CD14-positive monocyte (primary cell): ENCODE data around the gene GRIA1. TPM values are rescaled to one million over a fixed set of nuclear protein-coding genes. Genes with fewer than 3 reads are reported as not detected.

ENCODE experiments used
- DNase-seq, 3 donors: peaks; one replicate each; pipeline ENCODE4 v3.0.0-alpha.2; 2011 to 2022
- H2AFZ ChIP-seq: 2 replicates; pipeline ENCODE4 v1.6.0; 2012; ENCODE audit warnings: mild to moderate bottlenecking, low read depth, low read length, inconsistent platforms; ENCODE audit not compliant: insufficient read depth, poor library complexity, severe bottlenecking
- H3K27ac ChIP-seq, 2 donors: 1 replicate in 1 of 2; 2 replicates in 1 of 2; pipeline ENCODE4 v1.5.1; 2012 to 2013; ENCODE audit warnings: low read length in 2 of 2, control low read depth in 1 of 2, inconsistent platforms in 1 of 2, low read depth in 1 of 2, mild to moderate bottlenecking in 1 of 2
- H3K27me3 ChIP-seq, 2 donors: one replicate each; pipeline versions ENCODE4 v1.6.0 to v1.6.1; 2011 to 2013; ENCODE audit warnings: low read length in 2 of 2; ENCODE audit not compliant: control insufficient read depth in 2 of 2, insufficient read depth in 2 of 2
- H3K36me3 ChIP-seq, 2 donors: replicated peaks in 1 of 2; 1 replicate in 1 of 2; 2 replicates in 1 of 2; pipeline versions ENCODE4 v1.5.1 to v1.6.1; 2012 to 2013; ENCODE audit warnings: low read length in 2 of 2, control low read depth in 1 of 2, inconsistent platforms in 1 of 2, mild to moderate bottlenecking in 1 of 2; ENCODE audit not compliant: insufficient read depth in 2 of 2, control insufficient read depth in 1 of 2
- H3K4me1 ChIP-seq, 2 donors: 1 replicate in 1 of 2; 2 replicates in 1 of 2; pipeline versions ENCODE4 v1.5.1 to v1.6.1; 2012 to 2013; ENCODE audit warnings: low read length in 2 of 2, control low read depth in 1 of 2, inconsistent platforms in 1 of 2, mild to moderate bottlenecking in 1 of 2, moderate library complexity in 1 of 2; ENCODE audit not compliant: insufficient read depth in 2 of 2, control insufficient read depth in 1 of 2
- H3K4me2 ChIP-seq: replicated peaks from 2 replicates; pipeline ENCODE3; 2012; ENCODE audit warnings: low read length, moderate library complexity, mild to moderate bottlenecking; ENCODE audit not compliant: poor library complexity, severe bottlenecking; ENCODE audit errors: extremely low read depth
- H3K4me3 ChIP-seq, 3 experiments: fragments of 200-600 bp in 1 of 3; sonication (generic) in 1 of 3; replicated peaks in 1 of 3; 1 replicate in 2 of 3; 2 replicates in 1 of 3; pipeline ENCODE4 v1.5.1; 2011 to 2013; ENCODE audit warnings: low read length in 3 of 3, mild to moderate bottlenecking in 3 of 3, control low read depth in 2 of 3, low read depth in 2 of 3, inconsistent platforms in 1 of 3, moderate library complexity in 1 of 3
- H3K79me2 ChIP-seq: 2 replicates; pipeline ENCODE4 v1.6.0; 2012; ENCODE audit warnings: mild to moderate bottlenecking, control low read depth, inconsistent platforms, low read length, moderate library complexity; ENCODE audit not compliant: insufficient read depth
- H3K9ac ChIP-seq: 2 replicates; pipeline ENCODE4 v1.6.0; 2017; ENCODE audit warnings: low read length, mild to moderate bottlenecking; ENCODE audit not compliant: insufficient read depth, poor library complexity, severe bottlenecking
- H3K9me3 ChIP-seq, 2 donors: replicated peaks in 1 of 2; 1 replicate in 1 of 2; 2 replicates in 1 of 2; pipeline versions ENCODE4 v1.5.1 to v1.6.1; 2012 to 2013; ENCODE audit warnings: low read length in 2 of 2, control low read depth in 1 of 2; ENCODE audit not compliant: control insufficient read depth in 1 of 2, insufficient read depth in 1 of 2
- H4K20me1 ChIP-seq: 2 replicates; pipeline ENCODE4 v1.6.0; 2012; ENCODE audit warnings: mild to moderate bottlenecking, low read length, control low read depth, moderate library complexity; ENCODE audit not compliant: insufficient read depth
- H3K27ac Mint-ChIP-seq, 7 donors: one replicate each; pipeline ENCODE4 v1.8.0; 2020; ENCODE audit warnings: mild to moderate bottlenecking in 7 of 7, mixed read lengths in 7 of 7, moderate library complexity in 6 of 7, inconsistent platforms in 2 of 7
- H3K27me3 Mint-ChIP-seq, 3 donors: one replicate each; pipeline ENCODE4 v1.8.0; 2021 to 2022; ENCODE audit warnings: low read depth in 3 of 3, mild to moderate bottlenecking in 3 of 3, mixed read lengths in 3 of 3, moderate library complexity in 3 of 3, inconsistent platforms in 1 of 3
- H3K36me3 Mint-ChIP-seq, 2 donors: one replicate each; pipeline ENCODE4 v1.8.0; 2020; ENCODE audit warnings: mixed read lengths in 2 of 2, inconsistent platforms in 1 of 2, mild to moderate bottlenecking in 1 of 2
- H3K4me1 Mint-ChIP-seq: one replicate; pipeline ENCODE4 v1.8.0; 2020; ENCODE audit warnings: mild to moderate bottlenecking, mixed read lengths
- H3K4me3 Mint-ChIP-seq, 2 donors: one replicate each; pipeline ENCODE4 v1.8.0; 2020; ENCODE audit warnings: mild to moderate bottlenecking in 2 of 2, mixed read lengths in 2 of 2, moderate library complexity in 1 of 2
- H3K9me3 Mint-ChIP-seq, 7 donors: one replicate each; pipeline ENCODE4 v1.8.0; 2020 to 2022; ENCODE audit warnings: mixed read lengths in 7 of 7, mild to moderate bottlenecking in 6 of 7, moderate library complexity in 6 of 7, inconsistent platforms in 2 of 7
- WGBS: methylation state at CpG from one replicate; pipeline ENCODE4 v1.1.5; 2013; ENCODE audit warnings: missing lambda C conversion rate; ENCODE audit not compliant: insufficient coverage; 5-methylcytosine and 5-hydroxymethylcytosine counted together
- intact Hi-C, 2 donors: fragments of 100-400 bp; cut with micrococcal nuclease; formaldehyde crosslinking; loops; one replicate each; pipeline versions ENCODE4 v1.15.0 to v1.15.1; 2023
- polyA plus RNA-seq, 3 donors: library from polyadenylated mRNA; depleted of rRNA in 1 of 3; unstranded in 2 of 3; stranded (reverse) in 1 of 3; fragments of 300-500 nt in 2 of 3; fragments of >200 nt in 1 of 3; fragmentation: Illumina TruSeq in 2 of 3; gene quantifications; 1 replicate in 2 of 3; 2 replicates in 1 of 3; pipeline ENCODE4 v1.2.3, GENCODE V29; 2012 to 2021
- TF ChIP-seq, protein P1 (sequence below): fragments of 200-600 bp; IDR thresholded peaks from one replicate; pipeline ENCODE4 v1.8.0; 2022; ENCODE audit warnings: antibody characterized with exemption, mild to moderate bottlenecking

Gene GRIA1
- polyA plus RNA-seq, 3 donors: not detected

DNA sequence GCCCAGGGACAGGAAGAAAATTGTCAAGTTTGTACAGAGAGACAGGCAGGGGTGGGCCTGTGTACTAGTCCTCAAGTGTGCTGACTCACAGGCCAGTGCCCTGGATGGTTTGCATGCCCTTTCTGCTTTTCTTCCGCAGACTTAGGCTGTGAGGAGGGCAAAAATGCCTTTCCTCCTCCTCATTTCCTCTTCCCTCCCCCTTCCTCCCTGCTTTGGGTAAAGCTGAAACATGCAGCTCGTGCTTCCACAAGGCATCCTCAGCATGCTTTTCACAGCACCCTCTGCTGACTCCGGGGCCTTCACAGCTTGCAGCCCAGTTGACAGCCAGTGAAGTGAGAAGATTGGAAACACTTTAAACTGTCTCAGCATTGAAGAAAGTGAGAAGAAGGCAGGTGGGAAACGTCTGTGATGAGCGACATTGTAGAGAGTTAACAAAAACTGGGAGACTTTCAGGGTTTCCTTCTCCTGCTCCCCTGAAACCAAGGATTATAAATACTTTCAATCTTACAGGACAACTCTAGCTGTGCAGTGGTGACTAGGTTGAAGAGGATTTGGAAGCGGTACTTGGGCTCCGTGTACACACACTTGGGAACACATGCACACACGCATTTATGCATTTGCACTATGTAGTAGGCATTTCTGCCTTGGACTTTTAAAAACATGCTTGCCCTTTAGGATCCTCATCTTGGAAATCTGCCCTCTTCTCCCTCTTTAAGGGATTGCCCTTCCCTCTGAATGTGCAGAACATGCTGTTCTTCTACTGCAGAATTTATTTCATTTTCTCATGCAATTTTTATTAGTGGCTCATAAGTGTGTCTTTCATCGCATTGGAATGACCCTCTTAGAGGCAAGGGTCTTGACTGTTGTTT is 138.8 kb downstream of the GRIA1 start:
- intact Hi-C loops: no loop called here
- peaks cover 0 to 3% (median 0%) of the 10 kb centered on the region in 7 donors for H3K9me3 Mint-ChIP-seq
- TF ChIP-seq, protein P1, sequence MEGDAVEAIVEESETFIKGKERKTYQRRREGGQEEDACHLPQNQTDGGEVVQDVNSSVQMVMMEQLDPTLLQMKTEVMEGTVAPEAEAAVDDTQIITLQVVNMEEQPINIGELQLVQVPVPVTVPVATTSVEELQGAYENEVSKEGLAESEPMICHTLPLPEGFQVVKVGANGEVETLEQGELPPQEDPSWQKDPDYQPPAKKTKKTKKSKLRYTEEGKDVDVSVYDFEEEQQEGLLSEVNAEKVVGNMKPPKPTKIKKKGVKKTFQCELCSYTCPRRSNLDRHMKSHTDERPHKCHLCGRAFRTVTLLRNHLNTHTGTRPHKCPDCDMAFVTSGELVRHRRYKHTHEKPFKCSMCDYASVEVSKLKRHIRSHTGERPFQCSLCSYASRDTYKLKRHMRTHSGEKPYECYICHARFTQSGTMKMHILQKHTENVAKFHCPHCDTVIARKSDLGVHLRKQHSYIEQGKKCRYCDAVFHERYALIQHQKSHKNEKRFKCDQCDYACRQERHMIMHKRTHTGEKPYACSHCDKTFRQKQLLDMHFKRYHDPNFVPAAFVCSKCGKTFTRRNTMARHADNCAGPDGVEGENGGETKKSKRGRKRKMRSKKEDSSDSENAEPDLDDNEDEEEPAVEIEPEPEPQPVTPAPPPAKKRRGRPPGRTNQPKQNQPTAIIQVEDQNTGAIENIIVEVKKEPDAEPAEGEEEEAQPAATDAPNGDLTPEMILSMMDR: no peak
- no peak overlapping the region for H3K4me3 ChIP-seq
- no peaks in the 10 kb centered on the region for H4K20me1 ChIP-seq
- no peak for DNase-seq
- H3K36me3 Mint-ChIP-seq: no peaks in the 10 kb centered on the region
- H3K4me2 ChIP-seq: no peak overlapping the region
- H3K4me3 Mint-ChIP-seq: no peak overlapping the region
- no peaks in the 10 kb centered on the region for H3K36me3 ChIP-seq
- peaks cover 0 to 2% (median 2%) of the 10 kb centered on the region in 3 donors for H3K27me3 Mint-ChIP-seq
- H3K4me1 Mint-ChIP-seq: no peaks in the 10 kb centered on the region
- no peaks in the 10 kb centered on the region for H3K9me3 ChIP-seq
- whole genome bisulfite sequencing: 67% methylated on average over 3 of the region's 9 CpGs
- no peaks in the 10 kb centered on the region for H3K27me3 ChIP-seq
- no peak overlapping the region for H3K27ac ChIP-seq
- no peak overlapping the region for H3K9ac ChIP-seq
- H2AFZ ChIP-seq: no peak overlapping the region
- no peak overlapping the region for H3K27ac Mint-ChIP-seq
- no peaks in the 10 kb centered on the region for H3K4me1 ChIP-seq
- no peaks in the 10 kb centered on the region for H3K79me2 ChIP-seq

- no peak for DNase-seq
- Mint-ChIP-seq H3K36me3 (no peaks in the 10 kb centered on the region), H3K4me3 (no peak overlapping the region), H3K4me1 (no peaks in the 10 kb centered on the region), H3K9me3 (peaks cover 0 to 3% (median 0%) of the 10 kb centered on the region in 7 donors), H3K27me3 (peaks cover 0 to 2% (median 0%) of the 10 kb centered on the region in 3 donors), H3K27ac (no peak overlapping the region)
- Histone ChIP-seq H2AFZ (no peak overlapping the region), H3K27ac (no peak overlapping the region), H3K4me1 (no peaks in the 10 kb centered on the region), H4K20me1 (no peaks in the 10 kb centered on the region), H3K9me3 (no peaks in the 10 kb centered on the region), H3K9ac (no peak overlapping the region), H3K79me2 (no peaks in the 10 kb centered on the region), H3K4me3 (no peak overlapping the region), H3K4me2 (no peak overlapping the region), H3K36me3 (no peaks in the 10 kb centered on the region), H3K27me3 (no peaks in the 10 kb centered on the region)
- intact Hi-C loops: no loop called here
- TF ChIP-seq, protein P1: no peak
Observed at GRCh38 chr5:153630546-153630945, 140.1 kb downstream of the GRIA1 start.
